ENCODE results near the gene EDC4.
A peak's percentile ranks its signal among the peaks of the same experiment; 100 is the strongest.
"Not testable (repeated sequence)": the region's sequence is repeated elsewhere in the genome, so short reads cannot be mapped to it uniquely, and the experiment has no call there.

Gene EDC4

GRCh38 chr16:67834242-67834614 is 38.6 kb upstream of the EDC4 start:
- H3K4me3 ChIP-seq (ENCODE audit: low read depth, low read length), result no peak overlapping the region

GRCh38 chr16:67837190-67837589 is 35.7 kb upstream of the EDC4 start:
- not testable (repeated sequence) for H3K4me3 ChIP-seq (ENCODE audit: low read depth, low read length)

More at GRCh38 chr16:67834242-67834614, 38.6 kb upstream of the EDC4 start:
- no peak for TF ChIP-seq CTCF (IDR thresholded peaks at IDR 0.05; ENCODE audit: borderline replicate concordance, insufficient read depth, low read depth, low read length)

GRCh38 chr16:67837811-67838210 is 35.0 kb upstream of the EDC4 start:
- TF ChIP-seq CTCF (IDR thresholded peaks at IDR 0.05; ENCODE audit: borderline replicate concordance, insufficient read depth, low read depth, low read length), result no peak
- H3K4me3 ChIP-seq (ENCODE audit: low read depth, low read length), result no peak overlapping the region

GRCh38 chr16:67841198-67841815 is 31.5 kb upstream of the EDC4 start:
- TF ChIP-seq CTCF (IDR thresholded peaks at IDR 0.05; ENCODE audit: borderline replicate concordance, insufficient read depth, low read depth, low read length), result no peak
- no peak overlapping the region for H3K4me3 ChIP-seq (ENCODE audit: low read depth, low read length)

- H3K4me3 ChIP-seq (ENCODE audit: low read depth, low read length), result peak within 1 kb of the TSS; percentile 77
- TF ChIP-seq CTCF (IDR thresholded peaks at IDR 0.05; ENCODE audit: borderline replicate concordance, insufficient read depth, low read depth, low read length), result peak; percentile 93
Observed at GRCh38 chr16:67841816-67842508, 30.9 kb upstream of the EDC4 start, which contains the start of gene THAP11. Gene THAP11, plus strand, starts transcription at chr16:67842320. Its CDS starts 235 bp downstream, at chr16:67842555.

GRCh38 chr16:67842509-67843342 is 30.1 kb upstream of the EDC4 start:
- peak; percentile 51; the same call in 1 of the 2 replicates for TF ChIP-seq CTCF (IDR thresholded peaks at IDR 0.05; ENCODE audit: borderline replicate concordance, insufficient read depth, low read depth, low read length)
- H3K4me3 ChIP-seq (ENCODE audit: low read depth, low read length), result peak overlapping the region; percentile 77

GRCh38 chr16:67843343-67843765 is 29.5 kb upstream of the EDC4 start:
- peak overlapping the region; percentile 77 for H3K4me3 ChIP-seq (ENCODE audit: low read depth, low read length)
- TF ChIP-seq CTCF (IDR thresholded peaks at IDR 0.05; ENCODE audit: borderline replicate concordance, insufficient read depth, low read depth, low read length), result no peak

Measured in GM12875 (cell line).